Stimulated activated CD4-positive, alpha-beta T cell treated with anti-CD3 and anti-CD28 coated beads, Interleukin-4, amount 100 ng/mL, for 4 hours (primary cell): Measurements from ENCODE around the gene OR4C13.
"Not testable (repeated sequence)": the region's sequence is repeated elsewhere in the genome, so short reads cannot be mapped to it uniquely, and the experiment has no call there.

Experiments used
- DNase-seq, 2 experiments: peaks; one replicate each; pipeline ENCODE4 v3.0.0-alpha.2; 2020

Gene OR4C13

GRCh38 chr11:49952091-49952490 is at the start of gene OR4C13:
TSS of gene OR4C13 (plus strand) at chr11:49952391. CDS start at chr11:49952423, 32 bp downstream.
- DNase-seq: no peak

- DNase-seq: not testable (repeated sequence)
Observed at GRCh38 chr11:49911516-49911915, 40.7 kb upstream of the OR4C13 start.

DNA sequence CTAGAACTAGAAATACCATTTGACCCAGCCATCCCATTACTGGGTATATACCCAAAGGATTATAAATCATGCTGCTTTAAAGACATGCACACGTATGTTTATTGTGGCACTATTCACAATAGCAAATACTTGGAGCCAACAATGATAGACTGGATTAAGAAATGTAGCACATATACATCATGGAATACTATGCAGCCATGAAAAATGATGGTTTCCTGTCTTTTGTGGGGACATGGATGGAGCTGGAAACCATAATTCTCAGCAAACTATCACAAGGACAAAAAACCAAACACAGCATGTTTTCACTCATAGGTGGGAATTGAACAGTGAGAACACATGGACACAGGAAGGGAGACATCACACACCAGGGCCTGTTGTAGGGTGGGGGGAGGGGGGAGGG is 3.5 kb upstream of the OR4C13 start:
- not testable (repeated sequence) for DNase-seq

DNA sequence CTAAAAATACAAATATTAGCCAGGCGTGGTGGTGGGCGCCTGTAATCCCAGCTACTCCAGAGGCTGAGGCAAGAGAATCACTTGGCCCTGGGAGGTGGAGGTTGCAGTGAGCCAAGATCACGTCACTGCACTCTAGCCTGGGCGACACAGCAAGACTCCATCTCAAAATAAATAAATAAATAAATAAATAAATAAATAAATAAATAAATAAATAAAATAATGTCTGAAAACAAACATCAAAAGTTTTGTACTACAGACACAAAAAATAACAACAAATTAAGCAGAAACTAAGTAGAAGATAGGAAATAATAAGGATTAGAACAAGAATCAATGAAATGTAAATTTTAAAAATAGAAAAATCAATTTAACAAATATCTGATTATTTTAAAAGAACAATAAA is 21.2 kb downstream of the OR4C13 start:
- not testable (repeated sequence) for DNase-seq

DNA sequence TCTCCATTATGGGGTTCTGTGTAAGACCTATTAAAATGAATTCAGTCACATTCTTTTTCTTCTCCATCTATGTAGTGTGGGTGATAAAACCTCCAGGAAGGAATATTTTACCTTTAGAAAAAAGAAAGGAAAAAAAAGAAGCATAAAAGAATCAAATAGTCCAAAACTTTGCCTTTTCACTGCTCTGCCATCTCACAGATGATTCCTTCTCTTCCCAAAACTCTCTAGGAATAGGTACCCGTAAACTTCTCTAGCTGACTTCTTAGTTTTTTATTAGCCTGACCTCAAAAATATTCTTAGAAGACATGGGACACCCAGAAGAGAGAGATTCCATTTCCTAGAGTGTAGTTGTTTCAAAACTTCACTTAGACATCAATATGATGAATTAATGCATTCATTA is 30.2 kb downstream of the OR4C13 start, which contains the start of gene OR4C12:
OR4C12 (minus strand) TSS at position 101 of the 400 bp plus-strand sequence; CDS start at position 67, 34 bp downstream.
- DNase-seq: not testable (repeated sequence)

GRCh38 chr11:49995565-49995964 is 43.4 kb downstream of the OR4C13 start:
- DNase-seq: no peak
